ENCODE measurements around the gene FASN. TPM values are rescaled to one million over a fixed set of nuclear protein-coding genes. Genes with fewer than 3 reads are reported as not detected.

The FASN gene
- total and polyA plus RNA-seq, 5 donors, result 14.3 to 86.3 (median 25.0) TPM

DNA sequence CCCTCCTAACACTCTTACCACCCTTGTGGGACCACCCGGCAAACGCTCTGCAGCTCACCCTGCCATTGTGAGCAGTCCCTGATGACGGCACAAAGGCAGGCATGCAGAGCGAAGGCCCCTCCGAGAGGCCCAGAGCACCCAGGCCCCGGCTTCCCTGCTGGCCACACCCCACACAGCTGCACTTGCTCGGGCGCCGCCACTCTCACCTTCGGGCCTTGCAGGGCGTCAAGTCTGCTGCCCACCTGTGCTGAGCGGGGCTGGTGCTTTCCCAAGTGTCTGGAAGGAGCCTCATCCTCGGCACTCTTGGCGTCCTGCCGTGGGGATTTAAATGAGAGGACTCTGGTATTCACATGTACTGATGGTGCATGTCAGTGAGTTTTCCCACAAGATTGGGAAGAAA lies 30.3 kb upstream of the FASN start:
- H3K9me3 ChIP-seq (ENCODE audit: control insufficient read depth, low read length), result no peaks in the 10 kb centered on the region
- DNase-seq (peak in 1 of 3 donors; percentile 56), ATAC-seq (no peak)
- no peak overlapping the region for H3K4me3 ChIP-seq (ENCODE audit: low read length)
- WGBS, result 88% methylated on average over 15 of the region's 15 CpGs
- intact Hi-C loops (cut with DNase I), result no loop called here
- no peaks in the 10 kb centered on the region for H3K4me1 ChIP-seq (ENCODE audit: control insufficient read depth, insufficient read depth, low read length)
- H3K27me3 ChIP-seq (ENCODE audit: control insufficient read depth, insufficient read depth), result no peaks in the 10 kb centered on the region
- no peak overlapping the region for H3K27ac ChIP-seq (ENCODE audit: low read length)

GRCh38 chr17:82127704-82128103 lies 29.7 kb upstream of the FASN start:
- DNase-seq (peak in 1 of 3 donors; percentile 27), ATAC-seq (peak in 1 of 2 donors; percentile 35)
- Histone ChIP-seq H3K9me3 (ENCODE audit: control insufficient read depth, low read length) (no peaks in the 10 kb centered on the region), H3K4me1 (ENCODE audit: control insufficient read depth, insufficient read depth, low read length) (no peaks in the 10 kb centered on the region), H3K27me3 (ENCODE audit: control insufficient read depth, insufficient read depth) (no peaks in the 10 kb centered on the region), H3K27ac (ENCODE audit: low read length) (no peak overlapping the region), H3K4me3 (ENCODE audit: low read length) (no peak overlapping the region)
- 87% methylated on average over 9 of the region's 9 CpGs for WGBS
- intact Hi-C loops (cut with DNase I), result no loop called here

- Histone ChIP-seq H3K9me3 (ENCODE audit: control insufficient read depth, low read length) (no peaks in the 10 kb centered on the region), H3K27ac (ENCODE audit: low read length) (no peak overlapping the region), H3K4me3 (ENCODE audit: low read length) (no peak overlapping the region), H3K4me1 (ENCODE audit: control insufficient read depth, insufficient read depth, low read length) (no peaks in the 10 kb centered on the region), H3K27me3 (ENCODE audit: control insufficient read depth, insufficient read depth) (no peaks in the 10 kb centered on the region)
- no peak for ATAC-seq
- WGBS, result 90% methylated on average over 11 of the region's 11 CpGs
- no peak for DNase-seq
- intact Hi-C loops (cut with DNase I), result no loop called here
Observed at GRCh38 chr17:82127315-82127595, 29.2 kb upstream of the FASN start.

- no peaks in the 10 kb centered on the region for H3K9me3 ChIP-seq (ENCODE audit: control insufficient read depth, low read length)
- ATAC-seq (no peak), DNase-seq (peak in 1 of 3 donors; percentile 36)
- 90% methylated on average over 35 of the region's 35 CpGs for WGBS
- intact Hi-C loops (cut with DNase I), result no loop called here
- no peak overlapping the region for H3K27ac ChIP-seq (ENCODE audit: low read length)
- no peaks in the 10 kb centered on the region for H3K4me1 ChIP-seq (ENCODE audit: control insufficient read depth, insufficient read depth, low read length)
- H3K27me3 ChIP-seq (ENCODE audit: control insufficient read depth, insufficient read depth), result no peaks in the 10 kb centered on the region
- no peak overlapping the region for H3K4me3 ChIP-seq (ENCODE audit: low read length)
Observed at GRCh38 chr17:82126556-82127314, 28.7 kb upstream of the FASN start.

- no peak overlapping the region for H3K4me3 ChIP-seq (ENCODE audit: low read length)
- ATAC-seq (no peak), DNase-seq (no peak)
- 60% methylated on average over 4 of the region's 4 CpGs for WGBS
- intact Hi-C loops (cut with DNase I), result no loop called here
- H3K27ac ChIP-seq (ENCODE audit: low read length), result no peak overlapping the region
- no peaks in the 10 kb centered on the region for H3K9me3 ChIP-seq (ENCODE audit: control insufficient read depth, low read length)
- no peaks in the 10 kb centered on the region for H3K4me1 ChIP-seq (ENCODE audit: control insufficient read depth, insufficient read depth, low read length)
- H3K27me3 ChIP-seq (ENCODE audit: control insufficient read depth, insufficient read depth), result no peaks in the 10 kb centered on the region
Observed at GRCh38 chr17:82124101-82124500, 26.1 kb upstream of the FASN start.

GRCh38 chr17:82121660-82122629 lies 23.9 kb upstream of the FASN start:
- Histone ChIP-seq H3K27me3 (ENCODE audit: control insufficient read depth, insufficient read depth) (no peaks in the 10 kb centered on the region), H3K4me3 (ENCODE audit: low read length) (no peak overlapping the region), H3K4me1 (ENCODE audit: control insufficient read depth, insufficient read depth, low read length) (no peaks in the 10 kb centered on the region), H3K9me3 (ENCODE audit: control insufficient read depth, low read length) (no peaks in the 10 kb centered on the region), H3K27ac (ENCODE audit: low read length) (no peak overlapping the region)
- DNase-seq, result peak in 2 of 3 donors; percentile 23 to 32
- 77% methylated on average over 32 of the region's 32 CpGs for WGBS
- intact Hi-C loops (cut with DNase I), result no loop called here
- ATAC-seq, result peak; percentile 28 to 39

DNA sequence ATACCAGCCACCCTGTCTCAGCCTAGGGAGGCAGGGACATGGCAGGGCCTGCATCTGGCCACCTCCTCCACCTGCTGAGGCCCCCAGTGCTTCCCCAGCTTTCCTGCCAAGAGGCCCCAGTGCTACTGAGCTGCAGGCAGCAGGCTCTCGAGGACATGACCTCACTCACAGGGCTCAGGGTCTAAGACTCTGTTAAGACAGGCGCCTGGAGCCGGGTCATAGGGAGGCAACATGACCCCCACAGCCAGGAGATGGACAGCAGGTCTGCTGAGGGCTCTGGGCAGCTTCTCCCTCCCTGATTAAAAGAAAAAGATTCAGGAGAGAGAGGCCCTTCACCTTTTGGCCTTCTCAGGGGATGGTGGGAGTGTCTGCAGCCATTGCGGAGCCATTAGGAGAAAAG lies 23.2 kb upstream of the FASN start:
- Histone ChIP-seq H3K27me3 (ENCODE audit: control insufficient read depth, insufficient read depth) (no peaks in the 10 kb centered on the region), H3K4me3 (ENCODE audit: low read length) (no peak overlapping the region), H3K4me1 (ENCODE audit: control insufficient read depth, insufficient read depth, low read length) (no peaks in the 10 kb centered on the region), H3K9me3 (ENCODE audit: control insufficient read depth, low read length) (no peaks in the 10 kb centered on the region), H3K27ac (ENCODE audit: low read length) (no peak overlapping the region)
- DNase-seq (peak in 1 of 3 donors; percentile 19), ATAC-seq (no peak)
- WGBS, result 87% methylated on average over 4 of the region's 4 CpGs
- intact Hi-C loops (cut with DNase I), result no loop called here

- intact Hi-C loops (cut with DNase I), result no loop called here
- Histone ChIP-seq H3K9me3 (ENCODE audit: control insufficient read depth, low read length) (no peaks in the 10 kb centered on the region), H3K27ac (ENCODE audit: low read length) (no peak overlapping the region), H3K4me1 (ENCODE audit: control insufficient read depth, insufficient read depth, low read length) (no peaks in the 10 kb centered on the region), H3K4me3 (ENCODE audit: low read length) (no peak overlapping the region), H3K27me3 (ENCODE audit: control insufficient read depth, insufficient read depth) (no peaks in the 10 kb centered on the region)
- ATAC-seq, result no peak
- peak in 1 of 3 donors; percentile 7 for DNase-seq
- WGBS, result 77% methylated on average over 12 of the region's 12 CpGs
Observed at GRCh38 chr17:82120148-82120547, 22.1 kb upstream of the FASN start.

DNA sequence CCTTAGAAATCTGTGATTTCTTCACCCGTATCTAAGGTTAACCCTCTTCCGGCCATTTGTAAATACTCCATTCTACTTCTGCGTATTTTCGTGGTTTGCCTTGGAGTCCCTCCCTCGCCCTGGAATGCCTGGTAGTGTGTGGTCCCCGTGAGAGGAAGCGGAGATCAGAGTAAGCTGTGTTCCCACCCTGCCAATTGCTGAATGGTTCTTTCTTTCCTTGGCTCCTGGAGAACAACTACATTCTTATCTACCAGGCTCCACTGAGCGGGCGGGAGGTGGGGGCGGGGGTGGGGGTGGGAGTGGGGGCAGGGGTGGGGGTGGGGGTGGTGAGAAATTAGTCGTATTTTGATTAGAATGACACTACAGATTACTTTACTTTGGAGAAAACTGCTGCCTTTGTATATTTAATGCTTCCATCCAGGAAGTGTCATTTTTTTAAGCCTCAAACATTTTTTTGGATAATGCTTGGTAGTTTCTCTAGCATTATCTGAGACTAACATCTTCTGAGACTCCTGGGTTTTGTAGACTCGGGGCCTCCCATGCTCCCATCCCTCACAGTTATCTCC lies 20.9 kb upstream of the FASN start:
- no peaks in the 10 kb centered on the region for H3K27me3 ChIP-seq (ENCODE audit: control insufficient read depth, insufficient read depth)
- intact Hi-C loops (cut with DNase I), result no loop called here
- H3K4me3 ChIP-seq (ENCODE audit: low read length), result no peak overlapping the region
- no peak overlapping the region for H3K27ac ChIP-seq (ENCODE audit: low read length)
- no peaks in the 10 kb centered on the region for H3K4me1 ChIP-seq (ENCODE audit: control insufficient read depth, insufficient read depth, low read length)
- WGBS, result 50% methylated on average over 12 of the region's 12 CpGs
- H3K9me3 ChIP-seq (ENCODE audit: control insufficient read depth, low read length), result no peaks in the 10 kb centered on the region
- ATAC-seq (peak in 1 of 2 donors; percentile 38), DNase-seq (peak in 1 of 3 donors; percentile 10)

DNA sequence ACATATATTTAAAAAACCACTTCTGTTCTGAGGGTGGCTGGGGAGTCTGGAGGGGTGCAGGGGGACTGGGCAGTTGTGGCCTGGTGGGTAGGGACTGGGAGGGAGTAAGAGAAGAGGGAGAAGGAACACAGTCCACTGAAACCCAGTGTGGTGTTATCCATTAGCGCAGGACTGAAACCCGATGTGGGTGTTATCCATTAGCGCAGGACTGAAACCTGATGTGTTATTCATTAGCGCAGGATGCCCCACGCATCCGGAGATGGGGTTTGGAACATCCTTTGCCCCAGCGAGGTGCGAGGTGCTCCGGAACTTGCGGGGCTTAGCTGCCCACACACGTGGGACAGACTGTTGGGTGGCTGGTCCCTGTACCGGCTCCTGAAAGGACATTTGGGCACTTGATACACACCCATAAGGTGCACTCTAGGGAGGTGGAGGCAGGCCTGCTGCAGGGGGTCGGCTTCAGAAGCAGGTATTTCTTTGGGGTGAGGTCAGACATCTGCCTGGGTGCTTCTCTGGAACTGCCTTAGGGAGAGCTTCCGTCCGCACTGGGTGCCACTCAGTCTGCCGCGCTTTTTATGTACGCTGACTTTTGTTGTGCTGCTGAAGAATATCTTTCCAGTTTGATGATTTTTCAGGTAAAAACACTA lies 20.3 kb upstream of the FASN start:
- ATAC-seq, result no peak

More for the DNA sequence above, 20.3 kb upstream of the FASN start:
- Histone ChIP-seq H3K27ac (ENCODE audit: low read length) (no peak overlapping the region), H3K4me3 (ENCODE audit: low read length) (no peak overlapping the region), H3K4me1 (ENCODE audit: control insufficient read depth, insufficient read depth, low read length) (no peaks in the 10 kb centered on the region), H3K9me3 (ENCODE audit: control insufficient read depth, low read length) (no peaks in the 10 kb centered on the region), H3K27me3 (ENCODE audit: control insufficient read depth, insufficient read depth) (no peaks in the 10 kb centered on the region)
- peak in 1 of 3 donors; percentile 22 for DNase-seq
- 82% methylated on average over 18 of the region's 18 CpGs for WGBS
- intact Hi-C loops (cut with DNase I), result no loop called here

Measured in right cardiac atrium (tissue), 5 donors.